WTC11 (cell line): ENCODE data around the gene MED27. TPM values are rescaled to one million over a fixed set of nuclear protein-coding genes. Genes with fewer than 3 reads are reported as not detected.

Experiments used
- ATAC-seq: fragments of 200-7000 bp; cut with Tn5 transposase; 2 replicates; pipeline ENCODE4 v1.10.0; 2021; ENCODE audit warnings: mild to moderate bottlenecking, moderate library complexity
- CTCF ChIA-PET: fragments of 300-600 bp; sonication (Branson Sonifier 250); formaldehyde crosslinking; loops from one replicate; lab custom pipeline; 2021; ENCODE audit warnings: antibody characterized with exemption; lab: Charles Lee
- POLR2A ChIA-PET: fragments of 350-600 bp; sonication (Branson Sonifier 250); formaldehyde crosslinking; loops from one replicate; lab custom pipeline; 2021; ENCODE audit warnings: antibody characterized with exemption; lab: Charles Lee
- DNase-seq: peaks from one replicate; pipeline ENCODE4 v3.0.0; 2021; ENCODE audit warnings: low spot score
- H3K27ac Mint-ChIP-seq: 2 replicates; pipeline ENCODE4 v1.8.0; 2021; ENCODE audit warnings: mixed read lengths
- H3K27me3 Mint-ChIP-seq: 2 replicates; pipeline ENCODE4 v1.8.0; 2021; ENCODE audit warnings: low read depth, mild to moderate bottlenecking, moderate library complexity, mixed read lengths
- H3K36me3 Mint-ChIP-seq: 2 replicates; pipeline ENCODE4 v1.8.0; 2021; ENCODE audit warnings: mixed read lengths
- H3K4me1 Mint-ChIP-seq: 2 replicates; pipeline ENCODE4 v1.8.0; 2022; ENCODE audit warnings: mixed read lengths
- H3K4me3 Mint-ChIP-seq: 2 replicates; pipeline ENCODE4 v1.8.0; 2021; ENCODE audit warnings: mild to moderate bottlenecking, moderate library complexity, mixed read lengths
- H3K9me3 Mint-ChIP-seq: 2 replicates; pipeline ENCODE4 v1.8.0; 2021; ENCODE audit warnings: mixed read lengths
- AFF4 ChIP-seq: sonication (generic); formaldehyde crosslinking; IDR thresholded peaks from 2 replicates; pipeline ENCODE4 v1.8.1; 2023; ENCODE audit warnings: mild to moderate bottlenecking, missing genetic modification reagents, borderline replicate concordance
- ATF3 ChIP-seq: sonication (generic); formaldehyde crosslinking; conservative IDR thresholded peaks from 2 replicates; pipeline ENCODE4 v1.8.1; 2022; ENCODE audit warnings: mild to moderate bottlenecking, missing genetic modification reagents
- CBFB ChIP-seq: sonication (generic); formaldehyde crosslinking; IDR thresholded peaks from 2 replicates; pipeline ENCODE4 v1.8.1; 2022; ENCODE audit warnings: mild to moderate bottlenecking, low read depth, missing genetic modification reagents
- CTCF ChIP-seq: fragments of 200-600 bp; IDR thresholded peaks from 2 replicates; pipeline ENCODE4 v1.8.0; 2022; ENCODE audit warnings: antibody characterized with exemption
- EMX1 ChIP-seq: fragments of 250-450 bp; sonication (Bioruptor Pico); IDR thresholded peaks from 2 replicates; pipeline ENCODE4 v1.8.0; 2021; ENCODE audit warnings: mild to moderate bottlenecking
- ERG ChIP-seq: fragments of 250-450 bp; sonication (Bioruptor Pico); IDR thresholded peaks from 2 replicates; pipeline ENCODE4 v1.8.0; 2021; ENCODE audit warnings: mild to moderate bottlenecking
- ESRRA ChIP-seq: sonication (generic); formaldehyde crosslinking; IDR thresholded peaks from 2 replicates; pipeline ENCODE4 v1.8.1; 2022; ENCODE audit warnings: mild to moderate bottlenecking, missing genetic modification reagents, borderline replicate concordance
- FOXP4 ChIP-seq: sonication (generic); formaldehyde crosslinking; IDR thresholded peaks from 2 replicates; pipeline ENCODE4 v1.8.0; 2022; ENCODE audit warnings: mild to moderate bottlenecking, missing genetic modification reagents
- GTF2I ChIP-seq: fragments of 250-450 bp; sonication (Bioruptor Pico); conservative IDR thresholded peaks from 2 replicates; pipeline ENCODE4 v1.4.0; 2021; ENCODE audit warnings: mild to moderate bottlenecking
- JAZF1 ChIP-seq: fragments of 250-450 bp; sonication (Bioruptor Pico); IDR thresholded peaks from 2 replicates; pipeline ENCODE4 v1.9.0; 2021; ENCODE audit warnings: moderate library complexity, mild to moderate bottlenecking, inconsistent platforms
- JUN ChIP-seq: sonication (generic); formaldehyde crosslinking; IDR thresholded peaks from 2 replicates; pipeline ENCODE4 v1.8.0; 2023; ENCODE audit warnings: mild to moderate bottlenecking, missing genetic modification reagents
- MYBL2 ChIP-seq: sonication (generic); formaldehyde crosslinking; IDR thresholded peaks from 2 replicates; pipeline ENCODE4 v1.8.1; 2023; ENCODE audit warnings: mild to moderate bottlenecking, moderate library complexity, missing genetic modification reagents
- NR3C1 ChIP-seq: sonication (generic); formaldehyde crosslinking; conservative IDR thresholded peaks from 2 replicates; pipeline ENCODE4 v1.8.1; 2023; ENCODE audit warnings: low read depth, mild to moderate bottlenecking, missing genetic modification reagents
- SOX15 ChIP-seq: fragments of 250-450 bp; sonication (Bioruptor Pico); IDR thresholded peaks from 2 replicates; pipeline ENCODE4 v1.9.0; 2021; ENCODE audit warnings: mild to moderate bottlenecking
- SP1 ChIP-seq: sonication (generic); formaldehyde crosslinking; conservative IDR thresholded peaks from 2 replicates; pipeline ENCODE4 v1.8.1; 2022; ENCODE audit warnings: missing genetic modification reagents
- TEAD1 ChIP-seq: sonication (generic); formaldehyde crosslinking; IDR thresholded peaks from 2 replicates; pipeline ENCODE4 v1.8.0; 2022; ENCODE audit warnings: mild to moderate bottlenecking, missing genetic modification reagents
- TP53 ChIP-seq: sonication (generic); formaldehyde crosslinking; IDR thresholded peaks from 2 replicates; pipeline ENCODE4 v1.8.1; 2023; ENCODE audit warnings: mild to moderate bottlenecking, missing genetic modification reagents
- ZBTB21 ChIP-seq: sonication (generic); formaldehyde crosslinking; IDR thresholded peaks from 2 replicates; pipeline ENCODE4 v1.8.1; 2023; ENCODE audit warnings: mild to moderate bottlenecking, missing genetic modification reagents, borderline replicate concordance
- ZBTB43 ChIP-seq: sonication (generic); formaldehyde crosslinking; IDR thresholded peaks from 2 replicates; pipeline ENCODE4 v1.8.1; 2023; ENCODE audit warnings: mild to moderate bottlenecking, missing genetic modification reagents
- ZNF121 ChIP-seq: sonication (generic); formaldehyde crosslinking; IDR thresholded peaks from 2 replicates; pipeline ENCODE4 v1.8.0; 2023; ENCODE audit warnings: missing genetic modification reagents
- ZNF138 ChIP-seq: sonication (generic); formaldehyde crosslinking; conservative IDR thresholded peaks from 2 replicates; pipeline ENCODE4 v1.8.1; 2022; ENCODE audit warnings: mild to moderate bottlenecking, moderate library complexity, missing genetic modification reagents
- ZNF425 ChIP-seq: fragments of 250-450 bp; sonication (Bioruptor Pico); conservative IDR thresholded peaks from 2 replicates; pipeline ENCODE4 v1.9.0; 2021; ENCODE audit warnings: mild to moderate bottlenecking
- ZNF671 ChIP-seq: fragments of 250-450 bp; sonication (Bioruptor Pico); IDR thresholded peaks from 2 replicates; pipeline ENCODE4 v1.8.0; 2021; ENCODE audit warnings: mild to moderate bottlenecking
- ZSCAN18 ChIP-seq: fragments of 250-450 bp; sonication (Bioruptor Pico); IDR thresholded peaks from 2 replicates; pipeline ENCODE4 v2.1.2; 2022; ENCODE audit warnings: mild to moderate bottlenecking, moderate library complexity
- total RNA-seq: library from RNA; stranded (reverse); gene quantifications from 3 replicates; pipeline ENCODE4 v1.2.3, GENCODE V29; 2021

The MED27 gene
- total RNA-seq, 1 experiment from 2014 or later, result 27.9 TPM

- ChIA-PET POLR2A (no interaction called here), CTCF (interaction anchor here (1.2 kb wide), 1 partner anchor 17 kb away, joined by 4 read pairs; no protein-coding TSS in a partner anchor)
- TF ChIP-seq MYBL2 (no peak), TEAD1 (CRISPR knock-in tag) (no peak), FOXP4 (no peak), ZNF121 (no peak), CTCF (no peak), GTF2I (CRISPR knock-in tag) (no peak), ESRRA (CRISPR knock-in tag) (no peak), NR3C1 (CRISPR knock-in tag) (no peak), ZNF671 (CRISPR knock-in tag) (no peak), ZSCAN18 (no peak), JAZF1 (CRISPR knock-in tag) (no peak), AFF4 (no peak), TP53 (CRISPR knock-in tag) (no peak), ZBTB21 (no peak), SOX15 (CRISPR knock-in tag) (no peak), ERG (CRISPR knock-in tag) (no peak), JUN (CRISPR knock-in tag) (no peak)
- Mint-ChIP-seq H3K36me3 (peaks cover 3% of the 10 kb centered on the region; the same call in 1 of the 2 replicates), H3K4me1 (peaks cover 13% of the 10 kb centered on the region), H3K9me3 (peaks cover 17% of the 10 kb centered on the region), H3K4me3 (no peak overlapping the region), H3K27me3 (no peaks in the 10 kb centered on the region), H3K27ac (no peak overlapping the region)
- DNase-seq (no peak), ATAC-seq (peak; percentile 55; the same call in 1 of the 2 replicates)
Observed at GRCh38 chr9:131936929-131937328, 142.7 kb downstream of the MED27 start.

GRCh38 chr9:131934673-131935072, 145.0 kb downstream of the MED27 start:
- DNase-seq, result no peak
- Mint-ChIP-seq H3K36me3 (peaks cover 3% of the 10 kb centered on the region; the same call in 1 of the 2 replicates), H3K27ac (no peak overlapping the region), H3K27me3 (no peaks in the 10 kb centered on the region), H3K4me1 (peaks cover 6% of the 10 kb centered on the region), H3K4me3 (no peak overlapping the region), H3K9me3 (peaks cover 17% of the 10 kb centered on the region)
- CTCF ChIA-PET, result no interaction called here
- POLR2A ChIA-PET, result no interaction called here
- ATAC-seq, result no peak
- no peak for TF ChIP-seq SP1 (CRISPR knock-in tag)
- TF ChIP-seq CBFB (CRISPR knock-in tag), result no peak
- no peak for TF ChIP-seq JAZF1 (CRISPR knock-in tag)
- no peak for TF ChIP-seq EMX1 (CRISPR knock-in tag)
- no peak for TF ChIP-seq ZBTB43
- TF ChIP-seq GTF2I (CRISPR knock-in tag), result no peak
- no peak for TF ChIP-seq ATF3 (CRISPR knock-in tag)
- TF ChIP-seq ZNF425, result no peak
- TF ChIP-seq ZNF138 (CRISPR knock-in tag), result no peak
